Keratinocyte (primary cell): ENCODE data around the gene KCNH6. TPM values are rescaled to one million over a fixed set of nuclear protein-coding genes. Genes with fewer than 3 reads are reported as not detected.

ENCODE experiments used
- DNase-seq: peaks from one replicate; pipeline ENCODE4 v3.0.0-alpha.2; 2011; ENCODE audit warnings: low read depth, missing footprints, low spot score
- FAIRE-seq: peaks from 2 replicates; lab custom pipeline; 2011; peaks lifted over from hg19 to GRCh38; lab: Jason Lieb, UNC
- H2AFZ ChIP-seq: 2 replicates; pipeline ENCODE4 v1.6.0; 2012; ENCODE audit warnings: low read length, control low read depth, inconsistent platforms; ENCODE audit not compliant: control insufficient read depth
- H3K27ac ChIP-seq: 2 replicates; pipeline ENCODE4 v1.5.1; 2011; ENCODE audit warnings: low read length; ENCODE audit not compliant: control insufficient read depth, insufficient read depth
- H3K27me3 ChIP-seq: 3 replicates; pipeline ENCODE4 v1.6.0; 2011; ENCODE audit warnings: low read length; ENCODE audit not compliant: control insufficient read depth, insufficient read depth; ENCODE audit errors: extremely low read depth
- H3K36me3 ChIP-seq, 2 experiments: 2 replicates in 1 of 2; 3 replicates in 1 of 2; pipeline ENCODE4 v1.5.1; 2011; ENCODE audit warnings: low read length in 2 of 2, mild to moderate bottlenecking in 1 of 2; ENCODE audit not compliant: control insufficient read depth in 2 of 2, insufficient read depth in 2 of 2; ENCODE audit errors: extremely low read depth in 1 of 2
- H3K4me1 ChIP-seq: 3 replicates; pipeline ENCODE4 v1.5.1; 2011; ENCODE audit warnings: low read length; ENCODE audit not compliant: control insufficient read depth, insufficient read depth; ENCODE audit errors: extremely low read depth
- H3K4me2 ChIP-seq: 3 replicates; pipeline ENCODE4 v1.6.0; 2011; ENCODE audit warnings: low read depth, low read length; ENCODE audit not compliant: control insufficient read depth, insufficient read depth; ENCODE audit errors: extremely low read depth
- H3K4me3 ChIP-seq, 3 experiments: fragments of 200-600 bp in 1 of 3; sonication (generic) in 1 of 3; 2 replicates in 2 of 3; 3 replicates in 1 of 3; pipeline ENCODE4 v1.5.1; 2011 to 2016; ENCODE audit warnings: low read length in 3 of 3, mild to moderate bottlenecking in 3 of 3, control low read depth in 2 of 3, inconsistent platforms in 1 of 3, low read depth in 1 of 3, mixed read lengths in 1 of 3, mixed run types in 1 of 3, moderate library complexity in 1 of 3; ENCODE audit not compliant: control insufficient read depth in 2 of 3, insufficient read depth in 2 of 3; ENCODE audit errors: extremely low read depth in 1 of 3
- H3K79me2 ChIP-seq: 2 replicates; pipeline ENCODE4 v1.6.0; 2012; ENCODE audit warnings: low read length; ENCODE audit not compliant: control insufficient read depth, insufficient read depth
- H3K9ac ChIP-seq: 3 replicates; pipeline ENCODE4 v1.6.0; 2011; ENCODE audit warnings: low read length; ENCODE audit not compliant: control insufficient read depth, insufficient read depth; ENCODE audit errors: extremely low read depth
- H3K9me1 ChIP-seq: 3 replicates; pipeline ENCODE4 v1.6.0; 2011; ENCODE audit warnings: low read length; ENCODE audit not compliant: control insufficient read depth, insufficient read depth; ENCODE audit errors: extremely low read depth
- H3K9me3 ChIP-seq: 2 replicates; pipeline ENCODE4 v1.5.1; 2012; ENCODE audit warnings: low read depth, low read length; ENCODE audit not compliant: control insufficient read depth
- H4K20me1 ChIP-seq: 3 replicates; pipeline ENCODE4 v1.6.0; 2011; ENCODE audit warnings: low read length; ENCODE audit not compliant: control insufficient read depth, insufficient read depth; ENCODE audit errors: extremely low read depth
- CTCF ChIP-seq, 3 experiments: IDR thresholded peaks in 1 of 3; conservative IDR thresholded peaks in 1 of 3; optimal IDR thresholded peaks in 1 of 3; 2 replicates in 2 of 3; 3 replicates in 1 of 3; pipeline versions ENCODE3 to v1.5.1; 2011; ENCODE audit warnings: low read length in 3 of 3, mild to moderate bottlenecking in 3 of 3, moderate library complexity in 2 of 3, control low read depth in 1 of 3, inconsistent platforms in 1 of 3; ENCODE audit not compliant: insufficient read depth in 2 of 3; ENCODE audit errors: extremely low read depth in 1 of 3
- EZH2 ChIP-seq: IDR thresholded peaks from one replicate; pipeline ENCODE4 v1.6.1; 2012; ENCODE audit warnings: inconsistent platforms, mild to moderate bottlenecking, low read length, moderate library complexity
- dilution Hi-C: fragments of 300-500 bp; cut with MboI; formaldehyde crosslinking; loops from one replicate; pipeline ENCODE4 v1.7.0; 2020; ENCODE audit warnings: low sequenced_read_pairs; ENCODE audit not compliant: extremely low pct_ligation_motif_present
- polyA plus RNA-seq, 5 experiments: library from polyadenylated mRNA; depleted of rRNA in 3 of 5; stranded (reverse) in 3 of 5; stranded (forward) in 1 of 5; unstranded in 1 of 5; fragments of >200 nt; gene quantifications; 1 replicate in 1 of 5; 2 replicates in 3 of 5; 3 replicates in 1 of 5; pipeline versions ENCODE4 v1.2.1 to v1.2.3, GENCODE V29; 2011 to 2012; ENCODE audit warnings: missing spikeins in 2 of 5, low read depth in 1 of 5, low replicate concordance in 1 of 5

KCNH6 gene
- polyA plus RNA-seq, 1 donor (not counting 4 experiments of a cell fraction or from before 2014, with no cell fraction given): not detected

DNA sequence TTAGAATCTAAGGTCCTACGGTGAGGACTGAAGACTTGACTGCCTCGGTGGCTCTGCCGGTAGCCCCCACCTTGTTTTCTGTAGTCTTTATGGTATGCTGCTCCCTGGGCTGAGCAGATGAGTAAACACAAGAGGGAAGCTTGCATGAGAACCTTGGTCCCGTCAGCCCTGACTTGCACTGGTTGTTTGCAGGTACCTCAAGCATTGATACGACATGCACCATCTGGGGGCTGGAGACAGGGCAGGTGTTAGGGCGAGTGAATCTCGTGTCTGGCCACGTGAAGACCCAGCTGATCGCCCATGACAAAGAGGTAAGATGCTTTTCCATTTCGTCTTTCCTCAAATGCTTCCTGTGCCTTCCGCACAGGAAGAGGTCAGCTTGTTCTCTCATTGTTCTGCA lies 56.5 kb downstream of the KCNH6 start:
- DNase-seq (no peak), FAIRE-seq (no peak)
- dilution Hi-C loops: no loop called here
- Histone ChIP-seq H3K27ac (no peak overlapping the region), H3K9ac (no peak overlapping the region), H2AFZ (no peak overlapping the region), H3K4me1 (no peaks in the 10 kb centered on the region), H3K4me2 (no peak overlapping the region), H4K20me1 (no peaks in the 10 kb centered on the region), H3K9me1 (no peaks in the 10 kb centered on the region), H3K27me3 (no peaks in the 10 kb centered on the region), H3K79me2 (peaks cover 13% of the 10 kb centered on the region), H3K4me3 (no peak overlapping the region), H3K36me3 (peaks cover 16 to 21% of the 10 kb centered on the region in 2 experiments), H3K9me3 (no peaks in the 10 kb centered on the region)
- TF ChIP-seq EZH2 (no peak), CTCF (optimal IDR thresholded peaks at IDR 0.05 in 1 of 3, IDR thresholded peaks at IDR 0.05 in 1 of 3, conservative IDR thresholded peaks at IDR 0.05 in 1 of 3; ENCODE audit: extremely low read depth in 1 of 3, insufficient read depth in 2 of 3, low read length in 3 of 3) (no peak)

- DNase-seq: no peak
- no peak overlapping the region for H3K27ac ChIP-seq
Observed at GRCh38 chr17:63587770-63588169, 64.6 kb downstream of the KCNH6 start.

More at GRCh38 chr17:63587770-63588169, 64.6 kb downstream of the KCNH6 start:
- TF ChIP-seq CTCF (optimal IDR thresholded peaks at IDR 0.05 in 1 of 3, IDR thresholded peaks at IDR 0.05 in 1 of 3, conservative IDR thresholded peaks at IDR 0.05 in 1 of 3; ENCODE audit: extremely low read depth in 1 of 3, insufficient read depth in 2 of 3, low read length in 3 of 3): no peak
- TF ChIP-seq EZH2: no peak
- peaks cover 31 to 33% of the 10 kb centered on the region in 2 experiments for H3K36me3 ChIP-seq
- dilution Hi-C loops: no loop called here
- H4K20me1 ChIP-seq: no peaks in the 10 kb centered on the region
- no peaks in the 10 kb centered on the region for H3K9me3 ChIP-seq
- no peak overlapping the region for H2AFZ ChIP-seq
- no peaks in the 10 kb centered on the region for H3K79me2 ChIP-seq
- H3K4me3 ChIP-seq: no peak overlapping the region
- no peak overlapping the region for H3K9ac ChIP-seq
- no peaks in the 10 kb centered on the region for H3K9me1 ChIP-seq
- no peak for FAIRE-seq
- no peaks in the 10 kb centered on the region for H3K4me1 ChIP-seq
- H3K4me2 ChIP-seq: no peak overlapping the region
- no peaks in the 10 kb centered on the region for H3K27me3 ChIP-seq
